ENCODE data around the gene TCF4.

TCF4 gene

DNA sequence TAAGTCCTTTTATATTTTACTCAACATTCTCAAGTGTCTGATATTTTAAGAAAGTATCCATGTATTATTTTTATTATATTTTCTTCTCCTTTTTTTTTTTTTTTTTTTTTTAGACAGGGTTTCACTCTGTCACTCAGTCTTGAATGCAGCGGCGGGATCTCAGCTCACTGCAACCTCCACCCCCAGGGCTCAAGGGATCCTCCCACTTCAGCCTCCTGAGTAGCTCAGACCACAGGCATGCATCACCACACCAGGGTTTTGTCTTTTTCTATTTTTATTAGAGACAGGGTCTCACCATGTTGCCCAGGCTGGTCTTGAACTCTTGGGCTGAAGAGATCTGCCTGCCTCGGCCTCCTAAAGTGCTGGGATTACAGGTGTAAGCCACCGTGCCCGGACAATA, 212.1 kb downstream of the TCF4 start:
- CTCF ChIA-PET = no interaction called here
- POLR2A ChIA-PET = no interaction called here
- no peak for TF ChIP-seq L3MBTL2 (conservative IDR thresholded peaks at IDR 0.05)
- no peak for TF ChIP-seq FOXA1 (IDR thresholded peaks at IDR 0.05)
- no peak for TF ChIP-seq ARNT (IDR thresholded peaks at IDR 0.05)
- no peak for TF ChIP-seq ELF4 (IDR thresholded peaks at IDR 0.05)
- no peak for TF ChIP-seq FOXK2 (IDR thresholded peaks at IDR 0.05)
- no peak for TF ChIP-seq CTBP1 (IDR thresholded peaks at IDR 0.05; ENCODE audit: borderline replicate concordance)
- TF ChIP-seq HDGF (IDR thresholded peaks at IDR 0.05; ENCODE audit: borderline replicate concordance) = no peak
- TF ChIP-seq ZNF384 (IDR thresholded peaks at IDR 0.05) = no peak
- no peak for TF ChIP-seq FOXM1 (IDR thresholded peaks at IDR 0.05; ENCODE audit: borderline replicate concordance)
- no peak for TF ChIP-seq NFRKB (IDR thresholded peaks at IDR 0.05)
- TF ChIP-seq BHLHE40 (IDR thresholded peaks at IDR 0.05; ENCODE audit: borderline replicate concordance) = no peak
- no peak for TF ChIP-seq SUZ12 (IDR thresholded peaks at IDR 0.05)
- no peak for TF ChIP-seq SP1 (IDR thresholded peaks at IDR 0.05)
- DNase-seq (ENCODE audit: extremely low spot score) = no peak

GRCh38 chr18:55374741-55375140, 213.3 kb downstream of the TCF4 start:
- no peak for DNase-seq (ENCODE audit: extremely low spot score)
- TF ChIP-seq TARDBP (IDR thresholded peaks at IDR 0.05) (no peak), HDGF (IDR thresholded peaks at IDR 0.05; ENCODE audit: borderline replicate concordance) (no peak), NFRKB (IDR thresholded peaks at IDR 0.05) (no peak)
- POLR2A ChIA-PET = no interaction called here
- CTCF ChIA-PET = no interaction called here

DNA sequence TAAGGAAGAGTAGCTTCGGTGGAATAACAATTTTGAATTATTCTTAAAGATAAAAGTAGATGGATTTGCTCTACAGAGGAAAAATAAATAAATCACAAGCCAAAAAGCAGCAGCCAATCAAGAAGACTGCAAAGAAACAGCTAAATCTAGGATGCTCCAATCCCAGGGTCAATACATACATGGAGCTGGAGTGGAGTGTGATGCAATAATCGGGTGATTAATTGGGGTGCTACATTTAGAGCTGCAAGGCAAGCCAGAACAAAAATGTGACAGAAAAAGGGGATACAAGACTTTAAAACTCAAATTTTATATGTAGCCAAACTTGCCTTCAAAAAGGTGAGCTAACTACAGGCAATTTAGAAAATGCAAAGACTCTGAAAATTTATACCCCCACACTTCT, 215.8 kb downstream of the TCF4 start:
- ChIA-PET POLR2A (no interaction called here), CTCF (interaction anchor here (1.4 kb wide), 1 partner anchor 12 kb away, joined by 5 read pairs; no protein-coding TSS in a partner anchor)
- no peak for DNase-seq (ENCODE audit: extremely low spot score)
- TF ChIP-seq CTBP1 (IDR thresholded peaks at IDR 0.05; ENCODE audit: borderline replicate concordance) = no peak

DNA sequence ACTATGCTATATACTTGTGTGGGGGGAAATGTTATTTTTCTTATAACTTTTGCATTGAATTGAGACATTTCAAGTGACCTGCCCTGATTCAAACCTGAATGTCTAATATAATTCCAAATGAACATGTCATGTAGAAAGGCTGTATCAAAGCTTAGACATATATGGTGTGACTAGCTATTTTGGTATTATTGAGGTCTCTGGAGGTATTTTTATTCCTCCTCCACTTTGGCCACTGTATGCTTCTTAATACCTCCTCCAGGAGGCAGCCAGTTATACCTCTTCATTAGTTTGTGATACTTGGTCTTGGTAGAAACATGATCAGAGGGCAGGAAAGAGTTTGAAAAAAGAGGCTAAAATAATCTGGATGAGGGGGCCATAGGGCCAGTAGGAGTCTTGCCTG, 217.1 kb downstream of the TCF4 start:
- no peak for TF ChIP-seq FOXA1 (IDR thresholded peaks at IDR 0.05)
- POLR2A ChIA-PET = no interaction called here
- CTCF ChIA-PET = no interaction called here
- no peak for DNase-seq (ENCODE audit: extremely low spot score)

- ChIA-PET CTCF (no interaction called here), POLR2A (no interaction called here)
- TF ChIP-seq SP1 (IDR thresholded peaks at IDR 0.05) = no peak
- TF ChIP-seq NFRKB (IDR thresholded peaks at IDR 0.05) = no peak
- TF ChIP-seq, protein P1, sequence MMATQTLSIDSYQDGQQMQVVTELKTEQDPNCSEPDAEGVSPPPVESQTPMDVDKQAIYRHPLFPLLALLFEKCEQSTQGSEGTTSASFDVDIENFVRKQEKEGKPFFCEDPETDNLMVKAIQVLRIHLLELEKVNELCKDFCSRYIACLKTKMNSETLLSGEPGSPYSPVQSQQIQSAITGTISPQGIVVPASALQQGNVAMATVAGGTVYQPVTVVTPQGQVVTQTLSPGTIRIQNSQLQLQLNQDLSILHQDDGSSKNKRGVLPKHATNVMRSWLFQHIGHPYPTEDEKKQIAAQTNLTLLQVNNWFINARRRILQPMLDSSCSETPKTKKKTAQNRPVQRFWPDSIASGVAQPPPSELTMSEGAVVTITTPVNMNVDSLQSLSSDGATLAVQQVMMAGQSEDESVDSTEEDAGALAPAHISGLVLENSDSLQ (IDR thresholded peaks at IDR 0.05) = no peak
- no peak for TF ChIP-seq CTBP1 (IDR thresholded peaks at IDR 0.05; ENCODE audit: borderline replicate concordance)
- TF ChIP-seq FOXA1 (IDR thresholded peaks at IDR 0.05) = no peak
- TF ChIP-seq FOXK2 (IDR thresholded peaks at IDR 0.05) = no peak
- no peak for TF ChIP-seq ZNF384 (IDR thresholded peaks at IDR 0.05)
- TF ChIP-seq LEF1 (IDR thresholded peaks at IDR 0.05; ENCODE audit: borderline replicate concordance) = no peak
- TF ChIP-seq BHLHE40 (IDR thresholded peaks at IDR 0.05; ENCODE audit: borderline replicate concordance) = no peak
- TF ChIP-seq TARDBP (IDR thresholded peaks at IDR 0.05) = no peak
- TF ChIP-seq L3MBTL2 (conservative IDR thresholded peaks at IDR 0.05) = no peak
- TF ChIP-seq FOXM1 (IDR thresholded peaks at IDR 0.05; ENCODE audit: borderline replicate concordance) = no peak
- DNase-seq (ENCODE audit: extremely low spot score) = no peak
These were observed 218.6 kb downstream of the TCF4 start for GRCh38 chr18:55369346-55369745.

DNA sequence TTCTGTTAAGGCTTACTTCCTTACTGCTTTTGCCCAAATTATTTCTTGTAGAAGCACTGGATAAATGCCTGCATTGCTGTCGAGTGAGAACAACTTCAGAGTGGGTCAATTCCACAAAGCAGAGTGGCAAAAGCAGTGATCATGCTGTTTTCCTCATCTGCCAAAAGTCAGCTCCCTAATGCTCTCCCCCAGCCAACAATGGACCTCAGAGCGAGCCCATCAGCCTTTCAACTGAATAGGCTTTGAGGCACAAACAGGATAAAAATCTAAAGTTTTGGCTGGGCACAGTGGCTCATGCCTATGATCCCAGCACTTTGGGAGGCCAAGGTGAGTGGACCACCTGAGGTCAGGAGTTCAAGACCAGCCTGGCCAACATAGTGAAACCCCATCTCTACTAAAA, 222.7 kb downstream of the TCF4 start:
- ChIA-PET POLR2A (no interaction called here), CTCF (no interaction called here)

DNA sequence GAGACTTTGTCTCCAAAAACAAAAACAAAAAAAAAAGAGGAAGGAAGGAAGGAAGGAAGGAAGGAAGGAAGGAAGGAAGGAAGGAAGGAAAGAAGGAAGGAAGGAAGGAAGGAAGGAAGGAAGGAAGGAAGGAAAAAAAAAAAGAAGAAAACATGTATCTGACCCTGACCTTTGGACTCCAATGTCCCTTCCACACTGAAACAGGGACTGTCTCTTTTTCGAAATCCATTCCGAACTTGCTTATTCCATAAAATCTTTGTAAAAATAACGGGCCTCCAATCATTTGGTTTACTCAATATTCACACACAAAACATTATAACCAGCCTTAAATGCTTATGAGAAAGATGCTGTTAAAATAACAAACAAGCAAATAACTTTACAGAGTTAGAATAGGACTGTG, 225.7 kb downstream of the TCF4 start:
- TF ChIP-seq L3MBTL2 (conservative IDR thresholded peaks at IDR 0.05) (no peak), ELF4 (IDR thresholded peaks at IDR 0.05) (no peak), NFRKB (IDR thresholded peaks at IDR 0.05) (no peak), LEF1 (IDR thresholded peaks at IDR 0.05; ENCODE audit: borderline replicate concordance) (no peak), SP1 (IDR thresholded peaks at IDR 0.05) (no peak), FOXA1 (IDR thresholded peaks at IDR 0.05) (no peak), HDGF (IDR thresholded peaks at IDR 0.05; ENCODE audit: borderline replicate concordance) (no peak), SUZ12 (IDR thresholded peaks at IDR 0.05) (no peak), CTBP1 (IDR thresholded peaks at IDR 0.05; ENCODE audit: borderline replicate concordance) (no peak), BHLHE40 (IDR thresholded peaks at IDR 0.05; ENCODE audit: borderline replicate concordance) (no peak), TARDBP (IDR thresholded peaks at IDR 0.05) (no peak), ZNF384 (IDR thresholded peaks at IDR 0.05) (no peak), FOXM1 (IDR thresholded peaks at IDR 0.05; ENCODE audit: borderline replicate concordance) (no peak), ARNT (IDR thresholded peaks at IDR 0.05) (no peak), FOXK2 (IDR thresholded peaks at IDR 0.05) (no peak)
- TF ChIP-seq, protein P1 (IDR thresholded peaks at IDR 0.05) = no peak
- ChIA-PET CTCF (no interaction called here), POLR2A (no interaction called here)
- no peak for DNase-seq (ENCODE audit: extremely low spot score)

More for the DNA sequence above, 222.7 kb downstream of the TCF4 start:
- TF ChIP-seq NFRKB (IDR thresholded peaks at IDR 0.05) (no peak), L3MBTL2 (conservative IDR thresholded peaks at IDR 0.05) (no peak), FOXM1 (IDR thresholded peaks at IDR 0.05; ENCODE audit: borderline replicate concordance) (no peak), ZNF384 (IDR thresholded peaks at IDR 0.05) (no peak), FOXK2 (IDR thresholded peaks at IDR 0.05) (no peak), TARDBP (IDR thresholded peaks at IDR 0.05) (no peak), SUZ12 (IDR thresholded peaks at IDR 0.05) (no peak), CTBP1 (IDR thresholded peaks at IDR 0.05; ENCODE audit: borderline replicate concordance) (no peak), HDGF (IDR thresholded peaks at IDR 0.05; ENCODE audit: borderline replicate concordance) (no peak), BHLHE40 (IDR thresholded peaks at IDR 0.05; ENCODE audit: borderline replicate concordance) (no peak), LEF1 (IDR thresholded peaks at IDR 0.05; ENCODE audit: borderline replicate concordance) (no peak), ARNT (IDR thresholded peaks at IDR 0.05) (no peak), SP1 (IDR thresholded peaks at IDR 0.05) (no peak)
- TF ChIP-seq, protein P1 (IDR thresholded peaks at IDR 0.05) = no peak
- no peak for DNase-seq (ENCODE audit: extremely low spot score)

Data from HEK293T (cell line).